Activated CD8-positive, alpha-beta memory T cell treated with anti-CD3 and anti-CD28 coated beads, Interleukin-2, amount 50 U/mL, for 1 hour (primary cell): ENCODE results near the gene OR2F2.

ENCODE experiments used
- DNase-seq: peaks from one replicate; pipeline ENCODE4 v3.0.0-alpha.2; 2020; ENCODE audit errors: extremely low read depth

OR2F2 gene, protein sequence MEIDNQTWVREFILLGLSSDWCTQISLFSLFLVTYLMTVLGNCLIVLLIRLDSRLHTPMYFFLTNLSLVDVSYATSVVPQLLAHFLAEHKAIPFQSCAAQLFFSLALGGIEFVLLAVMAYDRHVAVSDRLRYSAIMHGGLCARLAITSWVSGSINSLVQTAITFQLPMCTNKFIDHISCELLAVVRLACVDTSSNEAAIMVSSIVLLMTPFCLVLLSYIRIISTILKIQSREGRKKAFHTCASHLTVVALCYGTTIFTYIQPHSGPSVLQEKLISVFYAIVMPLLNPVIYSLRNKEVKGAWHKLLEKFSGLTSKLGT

DNA sequence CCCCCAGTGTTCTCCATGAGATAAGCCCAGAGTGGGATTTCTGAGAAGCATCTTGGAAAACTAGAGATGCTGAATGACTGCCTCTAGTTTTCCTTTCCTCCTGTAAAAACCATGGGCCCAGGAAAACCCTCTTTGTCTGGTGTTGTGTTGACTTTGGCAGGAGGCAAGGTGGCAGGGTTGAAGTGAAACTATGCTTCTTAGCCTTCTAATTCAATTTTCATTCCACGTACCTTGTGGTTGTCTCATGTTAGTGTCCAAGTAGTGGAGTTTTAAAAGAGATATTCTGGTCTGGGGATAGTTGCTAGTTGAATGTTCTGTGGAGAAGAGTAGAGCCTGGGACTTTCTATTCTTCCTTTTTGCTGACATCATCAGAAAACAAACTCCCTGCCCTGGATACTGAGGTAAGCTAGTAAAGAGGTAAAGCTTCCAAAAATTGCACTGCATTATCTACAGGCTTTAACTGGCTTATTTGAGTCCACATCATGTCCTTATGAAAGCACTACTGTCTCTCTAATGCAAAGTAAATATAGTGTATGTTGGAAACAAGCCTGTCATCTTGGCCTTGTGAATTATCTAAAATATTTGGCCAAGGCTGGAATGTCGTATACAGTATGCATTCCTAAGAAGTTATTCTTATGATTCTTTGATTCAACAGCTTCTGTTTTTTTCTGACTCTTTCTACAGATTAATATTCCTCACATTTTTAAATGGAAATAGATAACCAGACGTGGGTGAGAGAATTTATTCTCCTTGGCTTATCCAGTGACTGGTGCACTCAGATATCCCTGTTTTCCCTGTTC is at the start of gene OR2F2:
TSS of gene OR2F2 (plus strand) at position 708 of the 800 bp plus-strand sequence. CDS start at position 708, 0 bp downstream.
- DNase-seq, result no peak

DNA sequence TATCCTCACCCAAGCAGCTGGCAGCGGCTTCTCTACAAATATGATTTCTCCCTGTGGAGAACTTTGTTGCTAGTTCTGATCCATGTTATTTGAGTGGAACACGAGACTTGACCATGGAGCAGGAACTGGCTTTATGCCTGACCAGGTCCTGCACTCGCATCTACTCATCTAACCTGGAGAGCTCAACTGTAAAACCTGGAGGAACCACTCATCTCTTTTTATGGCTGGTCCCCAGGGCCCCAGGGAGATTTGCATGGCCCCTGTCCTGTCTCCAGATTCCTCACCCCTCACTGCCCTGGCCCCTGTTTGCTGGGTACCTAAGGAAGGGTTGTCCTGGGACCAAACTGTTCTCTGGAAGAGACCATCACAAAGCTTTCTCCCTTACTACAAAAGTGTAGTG is 49.1 kb upstream of the OR2F2 start:
- DNase-seq, result no peak

DNA sequence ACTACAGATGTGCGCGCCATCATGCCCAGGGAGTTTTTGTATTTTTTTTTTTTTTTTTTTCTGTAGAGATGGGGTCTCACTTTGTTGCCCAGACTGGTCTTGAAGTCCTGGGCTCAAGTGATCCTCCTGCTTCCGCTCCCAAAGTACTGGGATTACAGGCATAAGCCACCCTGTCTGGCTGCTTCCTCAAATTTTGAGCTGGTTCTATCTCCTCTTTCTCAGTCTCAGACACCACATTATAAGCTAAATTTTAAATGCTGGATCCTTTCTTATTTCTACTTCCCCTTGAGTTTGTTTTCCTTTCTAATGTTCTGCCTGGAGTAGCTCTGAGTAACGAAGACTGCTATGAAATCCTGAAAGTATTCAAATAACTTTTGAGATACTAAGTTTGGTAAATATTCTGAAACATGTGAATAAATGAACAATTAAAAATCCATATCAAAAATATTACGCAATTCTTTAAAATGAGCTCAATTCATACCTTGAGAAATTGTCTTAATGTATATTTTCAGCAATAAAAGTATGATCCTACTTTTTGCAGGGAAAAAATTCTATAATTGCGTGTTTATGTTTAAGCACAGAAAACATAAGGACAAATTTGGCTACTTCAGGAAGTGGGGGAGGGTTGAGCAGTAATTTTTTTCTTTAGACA is 48.1 kb upstream of the OR2F2 start:
- DNase-seq, result no peak

DNA sequence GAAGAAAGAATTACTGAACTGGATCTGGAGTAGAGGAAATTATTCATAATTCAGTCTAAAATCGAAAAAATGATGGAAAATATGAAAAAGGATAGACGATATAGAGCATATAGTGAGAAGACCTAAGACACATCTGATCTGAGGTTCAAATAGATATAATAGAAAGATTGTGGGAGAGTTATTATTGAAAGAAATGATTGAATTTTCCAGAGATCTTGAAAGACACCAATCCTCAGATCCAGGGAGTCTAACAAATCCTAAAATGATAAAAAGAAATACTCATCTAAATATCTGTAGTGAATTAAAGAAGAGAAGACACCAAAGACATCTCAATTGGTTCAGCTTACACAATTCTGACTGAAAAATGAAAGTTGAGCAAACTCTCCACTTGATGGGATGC is 46.0 kb upstream of the OR2F2 start:
- no peak for DNase-seq

DNA sequence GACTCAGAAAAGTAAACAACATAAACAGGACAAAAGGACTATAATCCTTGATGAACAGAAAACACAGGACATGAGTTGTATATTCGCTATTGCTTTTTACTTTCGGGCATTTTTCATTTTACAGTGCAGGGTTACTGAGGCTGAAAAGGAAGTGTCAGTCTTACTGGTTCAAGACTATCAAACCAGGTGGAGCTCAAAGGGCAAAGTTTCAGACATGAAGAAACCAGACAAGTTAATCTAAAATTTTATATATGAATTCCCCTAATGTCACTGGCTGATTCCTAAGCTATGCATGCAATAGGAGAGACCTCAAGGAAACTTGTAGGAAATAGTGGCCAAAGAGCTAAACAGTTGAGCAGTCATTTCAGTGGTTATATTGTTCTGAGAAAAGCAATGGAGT is 44.5 kb upstream of the OR2F2 start:
- no peak for DNase-seq

DNA sequence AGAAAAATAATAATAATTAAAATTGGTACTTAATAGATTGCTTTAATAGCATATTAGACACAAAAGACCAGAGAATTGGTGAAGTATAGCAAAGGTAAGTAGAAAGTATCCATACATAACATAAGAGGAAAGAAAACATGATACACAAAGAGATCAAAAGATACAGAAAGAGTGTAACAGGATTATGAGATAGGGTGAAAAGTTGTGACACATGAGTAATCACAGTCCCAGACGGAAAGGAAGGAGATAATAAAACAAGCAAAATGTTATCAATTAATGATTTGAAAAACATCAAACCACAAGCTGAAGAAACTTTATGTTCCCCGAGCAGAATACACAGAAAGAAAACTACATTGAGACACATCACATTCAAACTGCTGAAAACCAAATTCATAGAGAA is 43.6 kb upstream of the OR2F2 start:
- DNase-seq, result no peak

DNA sequence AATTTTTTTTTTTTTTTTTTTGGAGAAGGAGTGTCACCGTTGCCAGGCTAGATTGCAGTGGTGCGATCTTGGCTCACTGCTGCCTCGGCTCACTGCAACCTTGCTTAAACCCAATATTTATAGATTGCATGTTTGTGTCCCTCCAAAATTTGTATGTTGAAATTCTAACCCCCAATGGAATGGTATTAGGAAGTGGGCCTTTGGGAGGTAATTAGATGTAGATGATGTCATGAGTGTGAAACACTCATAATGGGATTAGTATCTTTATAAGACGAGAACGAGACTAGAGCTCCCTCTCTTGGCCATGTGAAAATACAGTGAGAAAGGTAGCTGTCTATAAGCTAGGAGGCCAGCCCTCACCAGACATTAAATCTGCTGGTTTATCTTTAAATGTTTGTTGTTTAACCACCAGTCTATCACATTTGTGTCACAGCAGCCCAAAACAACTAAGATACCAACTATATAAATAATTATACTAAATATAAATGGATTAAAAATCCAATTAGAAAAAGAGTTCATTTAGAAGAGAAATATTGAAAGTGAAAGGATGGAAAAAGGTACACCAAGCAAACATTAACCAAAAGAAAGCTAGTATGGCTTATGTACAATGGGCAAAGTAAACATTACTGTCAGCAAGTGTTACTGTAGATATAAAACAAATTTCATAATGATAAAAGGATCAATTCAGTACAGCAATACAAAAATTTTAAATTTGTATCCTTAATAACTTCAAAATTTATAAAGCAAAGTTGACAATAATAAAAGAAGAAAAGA is 42.3 kb upstream of the OR2F2 start:
- no peak for DNase-seq

DNA sequence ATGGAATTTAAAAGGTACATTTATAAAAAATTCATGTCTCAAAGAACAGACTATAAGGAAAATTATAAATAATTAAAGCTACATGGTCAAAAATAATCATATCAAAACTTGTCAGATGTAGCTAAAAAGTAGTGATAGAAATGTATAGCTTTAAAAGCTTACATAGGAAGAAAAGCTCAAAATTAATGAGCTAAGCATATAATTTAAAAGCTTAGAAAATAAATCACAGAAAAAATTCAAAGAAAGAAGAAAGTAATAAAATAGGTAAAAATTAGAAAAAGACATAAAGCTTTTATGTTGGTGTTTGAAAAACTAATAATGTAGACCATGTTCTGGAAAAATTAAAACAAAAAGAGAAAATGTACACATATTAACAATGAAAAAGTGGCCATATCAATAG is 38.4 kb upstream of the OR2F2 start:
- no peak for DNase-seq

DNA sequence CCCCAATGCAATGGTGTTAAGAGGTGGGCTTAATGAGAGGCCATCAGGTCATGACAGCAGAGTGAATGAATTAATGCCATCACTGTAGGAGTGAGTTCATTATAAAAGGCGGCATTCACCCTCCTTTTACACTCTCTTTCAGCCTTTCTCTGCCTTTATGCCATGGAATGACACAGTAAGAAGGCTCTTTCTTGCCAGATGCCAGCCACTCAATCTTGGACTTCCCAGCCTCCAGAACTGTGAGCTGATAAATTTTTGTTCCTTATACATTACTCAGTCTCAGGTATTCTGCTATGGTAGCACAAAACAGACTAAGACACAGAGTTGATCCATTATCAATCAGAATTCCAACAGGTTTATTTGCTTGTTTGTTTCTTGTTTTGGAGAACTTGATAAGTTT is 36.2 kb upstream of the OR2F2 start:
- DNase-seq, result no peak

DNA sequence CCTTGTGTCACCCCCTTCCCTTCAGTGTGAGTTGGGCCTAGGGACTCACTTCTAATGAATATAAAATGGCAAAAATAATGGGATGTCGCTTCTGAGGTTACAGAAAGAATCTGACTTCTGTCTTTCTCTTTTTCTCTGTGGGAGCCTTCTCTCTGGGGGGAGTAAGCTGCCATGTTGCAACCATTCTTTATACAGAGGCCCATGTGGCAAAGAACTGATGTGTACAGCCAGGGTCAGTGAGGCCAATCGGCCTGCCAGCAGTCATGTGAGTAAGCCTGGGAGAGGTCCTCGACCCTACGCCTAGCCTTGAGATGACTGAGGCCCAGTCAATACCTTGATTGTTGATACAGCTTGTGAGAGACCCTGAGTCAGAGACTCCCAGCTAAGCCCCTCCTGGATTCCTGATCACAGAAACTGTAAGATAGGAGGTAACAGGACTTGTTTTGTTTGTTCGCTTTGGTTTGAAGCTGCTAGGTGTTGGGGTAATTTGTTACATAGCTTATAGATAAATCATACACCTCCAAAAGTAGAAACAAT is 34.7 kb upstream of the OR2F2 start:
- DNase-seq, result no peak

DNA sequence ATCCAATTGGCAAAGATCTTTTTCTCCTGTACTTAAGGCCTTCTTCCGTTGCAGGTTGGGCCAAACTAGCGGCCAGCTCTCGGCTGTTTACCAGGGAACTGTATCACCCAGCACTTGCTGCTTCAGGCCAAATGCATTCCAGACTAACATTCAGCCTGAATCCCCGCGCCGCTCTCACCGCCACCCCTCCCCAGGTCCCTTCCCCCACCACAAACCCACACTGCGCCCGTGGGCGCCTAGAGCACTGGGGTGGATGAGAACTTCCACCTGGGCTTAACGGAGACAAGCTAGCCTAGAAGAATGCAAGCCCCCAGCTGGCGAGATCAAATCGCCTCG is 33.7 kb upstream of the OR2F2 start:
- DNase-seq, result no peak

DNA sequence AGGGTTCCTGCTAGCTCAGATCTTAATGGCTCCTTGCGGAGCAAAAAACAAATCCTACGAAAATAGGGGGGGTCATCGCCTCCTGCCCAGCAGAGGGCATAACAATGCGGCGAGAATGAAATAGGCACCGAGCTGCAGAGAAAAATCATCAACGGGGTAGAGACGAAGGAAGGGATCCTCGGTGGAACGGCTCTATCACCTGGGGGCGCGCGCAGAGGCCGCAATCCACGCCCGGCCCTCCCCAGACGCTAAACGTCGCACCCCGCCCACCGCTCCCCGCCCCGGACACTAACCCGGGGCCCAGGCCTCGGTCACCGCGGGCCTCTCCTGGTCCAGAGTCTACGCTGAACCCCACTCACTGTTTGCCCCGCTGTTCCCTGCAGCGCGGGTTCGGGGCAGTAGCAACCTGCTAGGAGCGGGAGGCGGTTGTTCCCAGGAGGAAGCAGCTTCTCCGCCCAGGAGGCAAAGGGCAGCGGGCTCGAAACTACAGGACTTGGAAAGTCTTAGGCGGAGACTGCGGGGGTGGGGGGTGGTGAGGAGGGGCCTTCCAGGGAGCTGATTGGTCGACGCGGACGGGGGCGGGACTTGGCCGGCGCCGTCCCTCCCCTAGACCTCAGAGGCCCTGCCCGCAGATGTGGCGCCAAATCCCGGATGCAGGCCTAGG is 33.2 kb upstream of the OR2F2 start, which contains the start of gene TCAF1:
TSS of gene TCAF1 (minus strand) at position 509 of the 664 bp plus-strand sequence. CDS start 25,568 bp downstream, outside the sequence.
- peak; percentile 70 for DNase-seq

DNA sequence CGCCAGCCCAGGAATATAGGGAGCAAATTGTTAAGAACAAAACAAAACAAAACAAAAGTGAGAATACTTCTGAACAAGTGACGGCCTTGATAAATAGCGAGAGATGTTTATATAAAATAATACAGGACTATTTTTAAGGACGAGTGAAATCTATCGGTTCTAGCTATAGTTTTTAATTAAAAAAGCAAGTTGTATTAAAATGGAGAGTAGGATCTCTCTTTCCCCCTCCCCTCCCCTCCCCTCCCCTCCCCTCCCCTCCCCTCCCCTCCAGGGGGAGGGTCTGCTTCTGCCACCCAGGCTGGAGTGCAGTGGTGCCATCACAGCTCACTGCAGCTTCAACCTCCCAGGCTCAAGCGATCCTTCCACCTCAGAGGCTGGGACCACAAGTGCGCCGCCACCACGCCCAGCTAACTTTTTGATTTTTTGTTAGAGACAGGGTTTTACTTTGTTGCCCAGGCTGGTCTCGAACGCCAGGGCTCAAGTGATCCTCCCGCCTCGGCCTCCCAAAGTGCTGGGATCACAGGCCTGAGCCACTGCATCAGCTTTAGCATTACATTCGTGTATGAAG is 32.6 kb upstream of the OR2F2 start:
- no peak for DNase-seq

DNA sequence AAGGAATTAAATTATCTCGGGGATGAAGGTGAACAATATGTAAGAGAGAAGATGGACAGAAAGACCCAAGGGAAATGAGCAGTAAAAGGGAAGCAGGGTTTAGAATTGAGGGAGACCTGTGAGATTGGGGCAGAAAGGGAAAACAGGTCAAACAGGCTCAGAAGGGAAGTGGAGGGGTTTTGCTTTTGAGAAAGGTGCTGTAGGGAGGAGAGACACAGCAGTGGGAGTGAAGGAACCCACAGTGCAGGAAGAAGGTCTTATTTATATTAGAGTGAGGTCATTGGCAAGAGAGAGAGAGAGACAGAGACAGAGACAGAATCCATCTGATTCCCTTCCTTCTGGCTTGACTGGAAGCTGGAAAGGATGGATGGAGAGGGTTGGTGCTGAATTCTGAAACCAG is 29.5 kb upstream of the OR2F2 start:
- no peak for DNase-seq

DNA sequence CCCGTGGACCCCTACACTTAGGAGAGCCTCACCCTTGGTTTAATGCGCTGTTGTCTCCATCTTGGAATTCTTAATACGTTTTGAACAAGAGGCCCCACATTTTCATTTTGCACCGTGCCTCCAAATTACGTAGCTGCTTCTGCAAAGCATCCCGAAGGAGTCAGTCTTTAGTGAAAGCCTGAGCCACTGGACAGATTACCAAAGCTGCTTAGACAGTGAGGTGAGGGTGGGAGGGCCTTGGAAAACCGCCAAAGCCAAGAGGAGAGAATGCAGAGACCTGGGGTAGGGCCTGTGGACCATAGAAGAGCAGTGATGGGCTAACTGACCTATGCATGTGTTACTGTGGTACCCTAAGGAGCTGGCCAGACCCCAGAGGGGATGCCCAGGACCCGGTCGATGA is 28.9 kb upstream of the OR2F2 start:
- DNase-seq, result no peak

DNA sequence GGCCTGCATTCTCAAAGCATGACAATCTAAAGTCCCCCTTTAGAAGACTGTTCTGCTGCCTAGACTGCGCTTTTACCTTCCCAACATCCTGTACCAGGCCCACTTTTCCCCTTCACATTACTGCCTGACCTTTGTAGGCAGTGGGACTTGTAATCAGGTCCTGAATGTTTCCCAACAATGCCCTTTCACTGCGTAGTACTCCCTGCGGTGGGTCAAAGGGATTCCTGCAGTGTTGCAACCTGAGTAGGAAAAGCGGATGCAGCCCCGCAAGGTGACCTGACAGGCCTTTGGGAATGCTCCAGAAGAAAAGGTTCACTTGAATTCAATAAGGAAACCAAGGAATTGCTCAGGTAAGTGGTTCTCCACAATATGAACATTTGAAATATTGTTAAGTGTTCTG is 28.1 kb upstream of the OR2F2 start:
- DNase-seq, result no peak

DNA sequence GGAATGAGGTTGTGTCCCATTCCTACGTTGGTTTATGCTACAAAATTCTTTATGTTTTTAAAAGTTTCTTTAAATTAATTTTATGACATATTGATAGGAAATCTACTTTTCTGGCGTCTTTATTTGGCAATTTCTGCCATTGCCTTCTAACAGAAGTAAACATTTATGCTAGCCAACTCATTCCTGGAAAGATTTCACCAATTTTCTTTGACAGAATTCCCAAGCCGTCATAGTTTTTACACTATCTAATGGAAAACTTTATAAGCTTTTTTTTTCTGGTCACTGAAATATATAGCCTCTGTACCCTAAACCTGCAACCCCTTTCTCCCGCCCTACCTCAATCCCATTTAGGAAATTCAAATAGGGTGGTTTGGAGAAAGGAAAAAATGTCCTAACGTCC is 26.9 kb upstream of the OR2F2 start:
- no peak for DNase-seq

DNA sequence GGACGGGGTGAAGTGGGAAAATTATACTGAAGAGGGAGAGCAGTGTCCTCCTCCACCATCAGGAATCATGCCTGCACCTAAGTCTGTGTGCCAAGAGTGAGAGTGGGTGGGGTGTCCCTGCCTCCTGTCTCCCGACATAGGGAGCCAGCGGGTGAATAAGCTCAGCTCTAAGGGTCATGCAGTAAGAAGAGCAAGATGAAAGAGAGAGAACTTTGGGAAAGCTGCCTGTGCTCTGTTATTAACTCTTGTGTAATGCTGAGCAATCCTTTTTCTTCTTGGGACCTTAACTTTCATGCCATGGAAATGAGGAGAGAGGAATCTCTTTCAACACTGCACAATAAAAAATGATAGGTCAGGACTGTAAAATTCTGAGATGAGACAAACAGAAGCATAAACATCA is 25.2 kb upstream of the OR2F2 start:
- DNase-seq, result no peak

DNA sequence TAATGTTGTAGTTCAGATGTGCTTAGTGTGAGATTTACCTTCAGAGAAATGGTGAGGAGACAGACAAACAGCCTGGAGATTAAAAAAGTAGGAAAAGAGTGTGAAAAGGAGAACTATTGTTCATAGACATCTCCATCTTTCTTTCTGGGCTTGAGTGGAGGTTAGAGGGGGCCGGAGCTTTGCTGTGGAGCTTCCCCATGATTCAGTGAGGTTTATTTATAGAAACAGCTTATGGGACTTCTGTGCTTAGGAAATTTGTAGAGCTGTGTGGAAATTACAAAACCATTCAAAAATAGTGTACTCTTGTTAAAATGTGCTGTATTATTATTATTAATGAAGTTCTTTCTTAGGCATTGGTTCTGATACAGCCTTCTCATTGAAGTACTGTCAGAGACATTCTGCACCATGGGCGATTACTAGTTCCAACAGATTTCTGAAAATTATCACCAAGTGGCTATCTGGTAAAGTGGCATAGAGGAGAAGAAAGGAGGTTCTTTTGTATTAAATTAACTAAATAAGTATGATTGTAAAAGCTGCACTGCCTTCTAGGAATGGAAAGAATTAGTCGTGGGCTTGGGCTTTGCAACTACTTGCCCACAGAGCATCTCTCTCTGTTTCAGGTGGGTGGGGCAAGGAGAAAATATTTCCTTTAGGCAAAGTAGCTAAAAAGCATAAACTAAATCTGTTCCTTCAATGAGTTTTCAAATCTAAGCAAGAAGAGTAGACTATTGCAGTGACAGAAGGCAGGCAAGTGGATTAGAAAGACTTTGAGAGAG is 24.4 kb upstream of the OR2F2 start:
- DNase-seq, result no peak

DNA sequence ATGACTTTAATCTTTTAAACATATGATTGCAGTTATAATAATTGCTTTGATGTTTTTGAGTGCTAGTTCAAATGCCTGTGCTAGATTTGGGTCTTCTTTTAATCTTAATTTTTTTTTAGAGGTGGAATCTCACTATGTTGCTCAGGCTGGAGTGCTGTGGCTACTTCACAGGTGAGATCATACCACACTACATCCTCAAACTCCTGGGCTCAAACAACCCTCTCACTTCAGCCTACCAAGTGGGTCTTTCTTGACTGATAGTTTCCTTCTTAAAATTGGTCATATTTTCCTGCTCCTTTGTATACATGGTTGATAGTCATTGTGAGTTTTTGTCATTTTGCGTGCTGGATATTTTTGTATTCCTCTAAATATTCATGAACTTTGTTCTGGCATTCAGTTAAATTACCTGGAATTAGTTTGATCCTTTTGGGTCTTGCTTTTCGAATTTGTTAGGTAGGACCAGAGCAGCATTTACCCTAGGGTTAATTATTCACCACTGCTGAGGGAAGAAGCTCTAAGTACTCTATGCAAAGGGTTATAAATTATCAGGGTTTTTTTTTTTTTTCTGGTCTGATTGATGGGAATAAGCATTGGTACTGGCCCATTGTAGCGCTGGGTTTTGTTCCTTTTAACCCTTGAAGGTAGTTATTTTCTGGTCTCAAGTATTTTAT is 21.0 kb upstream of the OR2F2 start:
- no peak for DNase-seq
